Erythroblast (primary cell): Measurements from ENCODE around the gene USH1C.

Experiments used
- DNase-seq, 2 experiments: peaks; one replicate each; lab custom pipeline; 2025; lab: John Stamatoyannopoulos, UW
- GATA1 ChIP-seq: IDR thresholded peaks from 2 replicates; pipeline ENCODE4 v1.6.1; 2011; ENCODE audit warnings: low read depth, mild to moderate bottlenecking, control low read depth, low read length, moderate library complexity
- POLR2A ChIP-seq: IDR thresholded peaks from 2 replicates; pipeline ENCODE4 v1.6.1; 2011; ENCODE audit warnings: mild to moderate bottlenecking, low read length

Gene USH1C

GRCh38 chr11:17457396-17458173 is 86.6 kb downstream of the USH1C start:
- no peak for DNase-seq
- TF ChIP-seq GATA1 (no peak), POLR2A (no peak)

GRCh38 chr11:17452668-17453067 is 91.5 kb downstream of the USH1C start:
- no peak for TF ChIP-seq GATA1
- no peak for TF ChIP-seq POLR2A

GRCh38 chr11:17449158-17449557 is 95.1 kb downstream of the USH1C start:
- TF ChIP-seq GATA1 (no peak), POLR2A (no peak)
- no peak for DNase-seq

More at GRCh38 chr11:17452668-17453067, 91.5 kb downstream of the USH1C start:
- no peak for DNase-seq

- DNase-seq: no peak
Measured at GRCh38 chr11:17446482-17446881, 97.7 kb downstream of the USH1C start.

GRCh38 chr11:17445240-17445795 is 98.9 kb downstream of the USH1C start:
- DNase-seq: no peak
- TF ChIP-seq POLR2A (no peak), GATA1 (no peak)

More at GRCh38 chr11:17446482-17446881, 97.7 kb downstream of the USH1C start:
- TF ChIP-seq POLR2A (no peak), GATA1 (no peak)

GRCh38 chr11:17443926-17444690 is 100.1 kb downstream of the USH1C start:
- DNase-seq: no peak
- TF ChIP-seq GATA1: no peak
- TF ChIP-seq POLR2A: no peak
